Psoas muscle (tissue), 8 donors: ENCODE results near the gene ZNF521. TPM values are rescaled to one million over a fixed set of nuclear protein-coding genes. Genes with fewer than 3 reads are reported as not detected.

Experiments
- ATAC-seq, 4 donors: fragments of 200-7000 bp; cut with Tn5 transposase; one replicate each; pipeline ENCODE4 v1.9.1; 2020; ENCODE audit warnings: moderate library complexity in 3 of 4, mild to moderate bottlenecking in 2 of 4
- DNase-seq, 2 donors: peaks; one replicate each; pipeline ENCODE4 v3.0.0-alpha.2; 2020
- H3K27ac ChIP-seq: fragments of 200-600 bp; one replicate; pipeline ENCODE4 v1.8.0; 2022
- H3K27me3 ChIP-seq, 3 donors: fragments of 200-600 bp in 1 of 3; one replicate each; pipeline versions ENCODE4 v1.6.1 to v1.8.0; 2013 to 2022; ENCODE audit warnings: low read length in 2 of 3, mild to moderate bottlenecking in 2 of 3, moderate library complexity in 1 of 3; ENCODE audit not compliant: insufficient read depth in 3 of 3
- H3K36me3 ChIP-seq, 2 donors: fragments of 200-600 bp in 1 of 2; one replicate each; pipeline versions ENCODE4 v1.6.1 to v1.8.0; 2013 to 2022; ENCODE audit warnings: low read depth in 1 of 2, mild to moderate bottlenecking in 1 of 2, moderate library complexity in 1 of 2; ENCODE audit not compliant: insufficient read depth in 1 of 2
- H3K4me1 ChIP-seq: fragments of 200-600 bp; one replicate; pipeline ENCODE4 v1.8.0; 2022
- H3K4me3 ChIP-seq: fragments of 200-600 bp; one replicate; pipeline ENCODE4 v1.8.0; 2022; ENCODE audit warnings: mild to moderate bottlenecking
- H3K9me3 ChIP-seq: fragments of 200-600 bp; one replicate; pipeline ENCODE4 v1.8.0; 2022
- CTCF ChIP-seq: fragments of 200-600 bp; IDR thresholded peaks from one replicate; pipeline ENCODE4 v1.8.0; 2022; ENCODE audit warnings: antibody characterized with exemption
- WGBS, 3 donors: extraction: QIAGEN DNeasy Blood & Tissue Kit; methylation state at CpG; one replicate each; pipeline versions ENCODE4 v1.1.6 to v1.1.7; 2013; 5-methylcytosine and 5-hydroxymethylcytosine counted together
- intact Hi-C, 2 donors: fragments of 100-400 bp; cut with DNase I; formaldehyde crosslinking; loops; one replicate each; pipeline versions ENCODE4 v1.11.0 to v1.14.2; 2022
- polyA plus RNA-seq, 3 donors: library from polyadenylated mRNA; stranded (reverse); fragments of 200-250 nt; gene quantifications; one replicate each; pipeline ENCODE4 v1.2.3, GENCODE V29; 2013
- total RNA-seq, 4 donors: library from RNA; stranded (reverse); fragmentation: NEBNext Ultra II Directional in 2 of 4; extraction: Animal tissue kit (Norgen Biotek cat#: 25700) in 2 of 4; gene quantifications; one replicate each; pipeline versions ENCODE4 v1.2.1 to v1.2.4, GENCODE V29; 2021 to 2023
- donor health status: healthy with polysubstance abuse.
- donor health status: DM: no; HTN: no; CAD: no; lungs with moderate emphysema.
- donor health status: Bipolar disorder and iron deficiency.
- donor health status: healthy.
- donor health status: DM: yes; HTN: yes; CAD: no.
- donor health status: DM: no; HTN: no; CAD: no.
- donor health status: DM: no; HTN: no; CAD: no.
- donor health status: DM: yes; HTN: yes; CAD: no.

Gene ZNF521
- total and polyA plus RNA-seq, 7 donors, result 1.8 to 13.2 (median 4.2) TPM

GRCh38 chr18:25132786-25133496 lies 219.0 kb downstream of the ZNF521 start:
- Histone ChIP-seq H3K9me3 (no peaks in the 10 kb centered on the region), H3K36me3 (no peaks in the 10 kb centered on the region), H3K27me3 (no peaks in the 10 kb centered on the region), H3K27ac (peak overlapping the region; percentile 80), H3K4me3 (no peak overlapping the region), H3K4me1 (peaks cover 35% of the 10 kb centered on the region)
- no peak for DNase-seq
- no peak for TF ChIP-seq CTCF
- intact Hi-C loops, result loop anchor here in 1 of 2 donors (10.0 kb wide), 1 partner anchor 148 kb away; no protein-coding TSS in a partner anchor
- no peak for ATAC-seq
- WGBS, 3 donors, result 93 to 96% (median 95%) methylated on average over 10 of the region's 10 CpGs

GRCh38 chr18:25126751-25127150 lies 225.2 kb downstream of the ZNF521 start:
- DNase-seq (no peak), ATAC-seq (no peak)
- H3K27ac ChIP-seq, result no peak overlapping the region
- no peak overlapping the region for H3K4me3 ChIP-seq
- no peaks in the 10 kb centered on the region for H3K27me3 ChIP-seq
- intact Hi-C loops, result no loop called here
- TF ChIP-seq CTCF, result no peak
- H3K4me1 ChIP-seq, result no peaks in the 10 kb centered on the region
- H3K9me3 ChIP-seq, result no peaks in the 10 kb centered on the region
- H3K36me3 ChIP-seq, result no peaks in the 10 kb centered on the region
- 98 to 100% (median 99%) methylated on average over 1 of the region's 1 CpG for WGBS, 3 donors

GRCh38 chr18:25125680-25126079 lies 226.3 kb downstream of the ZNF521 start:
- intact Hi-C loops, result no loop called here
- Histone ChIP-seq H3K4me1 (no peaks in the 10 kb centered on the region), H3K27me3 (no peaks in the 10 kb centered on the region), H3K4me3 (no peak overlapping the region), H3K27ac (no peak overlapping the region), H3K9me3 (no peaks in the 10 kb centered on the region), H3K36me3 (no peaks in the 10 kb centered on the region)
- ATAC-seq (no peak), DNase-seq (no peak)
- no peak for TF ChIP-seq CTCF
- 86 to 92% (median 90%) methylated on average over 1 of the region's 1 CpG for WGBS, 3 donors

GRCh38 chr18:25123438-25124232 lies 228.3 kb downstream of the ZNF521 start:
- no peak overlapping the region for H3K27ac ChIP-seq
- no peaks in the 10 kb centered on the region for H3K27me3 ChIP-seq
- no peaks in the 10 kb centered on the region for H3K36me3 ChIP-seq
- H3K9me3 ChIP-seq, result no peaks in the 10 kb centered on the region
- ATAC-seq (no peak), DNase-seq (no peak)
- H3K4me1 ChIP-seq, result no peaks in the 10 kb centered on the region
- intact Hi-C loops, result no loop called here
- TF ChIP-seq CTCF, result no peak
- no peak overlapping the region for H3K4me3 ChIP-seq
- WGBS, 3 donors, result 78 to 84% (median 79%) methylated on average over 6 of the region's 6 CpGs
